Testis (tissue), 3 donors: ENCODE results near the gene BSDC1. TPM values are rescaled to one million over a fixed set of nuclear protein-coding genes. Genes with fewer than 3 reads are reported as not detected.

ENCODE experiments used
- DNase-seq: peaks from one replicate; pipeline ENCODE4 v3.0.0-alpha.2; 2019
- H3K27ac ChIP-seq, 2 donors: fragments of 200-600 bp; sonication (generic); one replicate each; pipeline ENCODE4 v1.5.1; 2019
- H3K27me3 ChIP-seq: fragments of 200-600 bp; sonication (generic); one replicate; pipeline ENCODE4 v1.5.1; 2019
- H3K36me3 ChIP-seq: fragments of 200-600 bp; sonication (generic); one replicate; pipeline ENCODE4 v1.5.1; 2017; ENCODE audit warnings: low read depth; ENCODE audit errors: missing control alignments
- H3K4me1 ChIP-seq: fragments of 200-600 bp; sonication (generic); one replicate; pipeline ENCODE4 v1.5.1; 2019
- H3K4me3 ChIP-seq, 2 donors: fragments of 200-600 bp; sonication (generic); one replicate each; pipeline ENCODE4 v1.5.1; 2017 to 2019
- H3K9me3 ChIP-seq: fragments of 200-600 bp; sonication (generic); one replicate; pipeline ENCODE4 v1.5.1; 2017
- CTCF ChIP-seq, 3 experiments: fragments of 450-650 bp in 2 of 3; fragments of 200-600 bp in 1 of 3; sonication (generic) in 1 of 3; IDR thresholded peaks; one replicate each; pipeline ENCODE4 v1.5.1; 2016 to 2019; ENCODE audit warnings: antibody characterized with exemption in 3 of 3, mild to moderate bottlenecking in 2 of 3, moderate library complexity in 1 of 3
- POLR2A ChIP-seq: fragments of 450-650 bp; IDR thresholded peaks from one replicate; pipeline ENCODE4 v1.6.1; 2017; ENCODE audit warnings: antibody characterized with exemption, mild to moderate bottlenecking, moderate library complexity
- WGBS, 2 donors: methylation state at CpG; one replicate each; pipeline ENCODE4 v1.1.5; 2018; 5-methylcytosine and 5-hydroxymethylcytosine counted together
- intact Hi-C: fragments of 100-400 bp; cut with DNase I; formaldehyde crosslinking; loops from one replicate; pipeline ENCODE4 v1.15.1; 2023; ENCODE audit warnings: low total_unique reads
- polyA plus RNA-seq: library from polyadenylated mRNA; stranded (reverse); fragments of 350-450 nt; fragmentation: Illumina TruSeq; extraction: RNeasy Lipid Tissue Mini Kit (QIAGEN cat#74804); gene quantifications from one replicate; pipeline ENCODE4 v1.2.3, GENCODE V29; 2014; ENCODE audit warnings: low read depth, low replicate concordance; ENCODE audit not compliant: insufficient read depth
- total RNA-seq, 2 donors: library from RNA; depleted of rRNA; stranded (reverse); fragments of >200 nt; gene quantifications; one replicate each; pipeline ENCODE4 v1.2.3, GENCODE V29; 2016

Gene BSDC1
- total and polyA plus RNA-seq, 3 donors from 2014 or later = 130 to 234 (median 160) TPM

- H3K36me3 ChIP-seq = no peaks in the 10 kb centered on the region
- no peaks in the 10 kb centered on the region for H3K27me3 ChIP-seq
- DNase-seq = peak; percentile 36
- no peak overlapping the region for H3K4me3 ChIP-seq
- TF ChIP-seq CTCF (IDR thresholded peaks at IDR 0.05) (no peak), POLR2A (no peak)
- 62 to 63% methylated on average over 8 of the region's 8 CpGs for WGBS, 2 donors
- intact Hi-C loops = no loop called here
- H3K9me3 ChIP-seq = no peaks in the 10 kb centered on the region
- H3K4me1 ChIP-seq = peaks cover 26% of the 10 kb centered on the region
- no peak overlapping the region for H3K27ac ChIP-seq
These were observed 3.1 kb downstream of the BSDC1 start for GRCh38 chr1:32390904-32391870.

GRCh38 chr1:32388641-32389040 is 5.6 kb downstream of the BSDC1 start:
- 65 to 71% methylated on average over 6 of the region's 6 CpGs for WGBS, 2 donors
- Histone ChIP-seq H3K27ac (no peak overlapping the region), H3K4me1 (peaks cover 26% of the 10 kb centered on the region), H3K9me3 (no peaks in the 10 kb centered on the region), H3K4me3 (no peak overlapping the region), H3K36me3 (no peaks in the 10 kb centered on the region), H3K27me3 (no peaks in the 10 kb centered on the region)
- TF ChIP-seq CTCF (IDR thresholded peaks at IDR 0.05) (no peak), POLR2A (no peak)
- intact Hi-C loops = no loop called here
- no peak for DNase-seq

- no peak for TF ChIP-seq POLR2A
- no peak for TF ChIP-seq CTCF (IDR thresholded peaks at IDR 0.05)
These were observed 7.4 kb downstream of the BSDC1 start for GRCh38 chr1:32386676-32387392.

GRCh38 chr1:32380057-32380456 is 14.2 kb downstream of the BSDC1 start:
- intact Hi-C loops = no loop called here
- Histone ChIP-seq H3K27me3 (no peaks in the 10 kb centered on the region), H3K9me3 (no peaks in the 10 kb centered on the region), H3K4me3 (no peak overlapping the region), H3K36me3 (no peaks in the 10 kb centered on the region), H3K4me1 (no peaks in the 10 kb centered on the region), H3K27ac (no peak overlapping the region)
- TF ChIP-seq POLR2A (no peak), CTCF (IDR thresholded peaks at IDR 0.05) (no peak)
- DNase-seq = no peak
- WGBS, 2 donors = 91 to 94% methylated on average over 9 of the region's 9 CpGs

More at GRCh38 chr1:32386676-32387392, 7.4 kb downstream of the BSDC1 start:
- Histone ChIP-seq H3K4me3 (no peak overlapping the region), H3K27me3 (no peaks in the 10 kb centered on the region), H3K4me1 (peaks cover 8% of the 10 kb centered on the region), H3K9me3 (no peaks in the 10 kb centered on the region), H3K27ac (no peak overlapping the region), H3K36me3 (no peaks in the 10 kb centered on the region)
- intact Hi-C loops = no loop called here
- DNase-seq = no peak
- WGBS, 2 donors = 88 to 90% methylated on average over 13 of the region's 13 CpGs
